ENCODE measurements around the gene SCT.

- TF ChIP-seq, protein P1, sequence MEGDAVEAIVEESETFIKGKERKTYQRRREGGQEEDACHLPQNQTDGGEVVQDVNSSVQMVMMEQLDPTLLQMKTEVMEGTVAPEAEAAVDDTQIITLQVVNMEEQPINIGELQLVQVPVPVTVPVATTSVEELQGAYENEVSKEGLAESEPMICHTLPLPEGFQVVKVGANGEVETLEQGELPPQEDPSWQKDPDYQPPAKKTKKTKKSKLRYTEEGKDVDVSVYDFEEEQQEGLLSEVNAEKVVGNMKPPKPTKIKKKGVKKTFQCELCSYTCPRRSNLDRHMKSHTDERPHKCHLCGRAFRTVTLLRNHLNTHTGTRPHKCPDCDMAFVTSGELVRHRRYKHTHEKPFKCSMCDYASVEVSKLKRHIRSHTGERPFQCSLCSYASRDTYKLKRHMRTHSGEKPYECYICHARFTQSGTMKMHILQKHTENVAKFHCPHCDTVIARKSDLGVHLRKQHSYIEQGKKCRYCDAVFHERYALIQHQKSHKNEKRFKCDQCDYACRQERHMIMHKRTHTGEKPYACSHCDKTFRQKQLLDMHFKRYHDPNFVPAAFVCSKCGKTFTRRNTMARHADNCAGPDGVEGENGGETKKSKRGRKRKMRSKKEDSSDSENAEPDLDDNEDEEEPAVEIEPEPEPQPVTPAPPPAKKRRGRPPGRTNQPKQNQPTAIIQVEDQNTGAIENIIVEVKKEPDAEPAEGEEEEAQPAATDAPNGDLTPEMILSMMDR (IDR thresholded peaks at IDR 0.05), result no peak
- TF ChIP-seq POLR2A (IDR thresholded peaks at IDR 0.05), result no peak
Measured at GRCh38 chr11:657691-658126, 30.7 kb upstream of the SCT start.
